ENCODE results near the gene ZNF616.

ZNF616 gene

DNA sequence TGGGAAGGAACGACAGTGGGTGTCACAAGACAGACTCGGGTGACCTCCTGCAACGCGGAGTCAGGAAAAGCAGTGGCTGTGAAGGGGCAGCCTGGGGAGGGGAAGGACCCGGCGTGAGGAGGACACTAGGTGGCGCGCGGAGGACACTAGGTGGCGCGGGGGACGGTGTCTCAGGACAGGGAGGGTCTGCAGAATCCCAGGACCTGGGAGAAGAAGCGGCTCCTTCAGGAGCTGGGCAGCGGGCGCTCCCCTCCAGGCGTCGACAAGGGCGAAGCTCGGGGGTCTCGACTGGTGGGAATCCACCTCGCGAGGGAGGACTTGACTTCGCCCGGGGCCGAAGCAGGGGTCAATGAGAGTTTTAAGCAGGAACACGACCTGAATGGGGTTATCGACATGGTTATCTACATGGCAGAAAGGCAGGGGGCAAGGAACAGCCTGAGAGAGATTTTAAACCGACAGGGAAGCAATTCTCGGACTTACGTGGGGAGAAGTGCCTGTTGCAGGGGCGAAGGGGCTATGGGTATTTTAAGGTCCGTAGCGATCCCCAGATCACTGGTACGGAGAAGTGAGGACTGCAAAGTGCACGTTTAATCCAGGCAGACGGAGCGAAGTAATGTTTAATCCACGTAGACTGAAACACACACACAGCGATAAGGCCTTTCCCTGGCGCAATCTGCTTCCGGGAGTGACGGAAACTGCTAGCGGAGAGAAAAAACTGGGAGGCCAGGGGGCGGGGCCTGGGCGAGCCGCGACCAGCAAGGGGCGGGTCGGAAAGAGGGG lies at the start of gene ZNF616:
ZNF616 (minus strand) TSS at position 687 of the 780 bp plus-strand sequence. CDS start 9,426 bp downstream, outside the sequence.
- DNase-seq (ENCODE audit: low spot score) = peak; percentile 97

DNA sequence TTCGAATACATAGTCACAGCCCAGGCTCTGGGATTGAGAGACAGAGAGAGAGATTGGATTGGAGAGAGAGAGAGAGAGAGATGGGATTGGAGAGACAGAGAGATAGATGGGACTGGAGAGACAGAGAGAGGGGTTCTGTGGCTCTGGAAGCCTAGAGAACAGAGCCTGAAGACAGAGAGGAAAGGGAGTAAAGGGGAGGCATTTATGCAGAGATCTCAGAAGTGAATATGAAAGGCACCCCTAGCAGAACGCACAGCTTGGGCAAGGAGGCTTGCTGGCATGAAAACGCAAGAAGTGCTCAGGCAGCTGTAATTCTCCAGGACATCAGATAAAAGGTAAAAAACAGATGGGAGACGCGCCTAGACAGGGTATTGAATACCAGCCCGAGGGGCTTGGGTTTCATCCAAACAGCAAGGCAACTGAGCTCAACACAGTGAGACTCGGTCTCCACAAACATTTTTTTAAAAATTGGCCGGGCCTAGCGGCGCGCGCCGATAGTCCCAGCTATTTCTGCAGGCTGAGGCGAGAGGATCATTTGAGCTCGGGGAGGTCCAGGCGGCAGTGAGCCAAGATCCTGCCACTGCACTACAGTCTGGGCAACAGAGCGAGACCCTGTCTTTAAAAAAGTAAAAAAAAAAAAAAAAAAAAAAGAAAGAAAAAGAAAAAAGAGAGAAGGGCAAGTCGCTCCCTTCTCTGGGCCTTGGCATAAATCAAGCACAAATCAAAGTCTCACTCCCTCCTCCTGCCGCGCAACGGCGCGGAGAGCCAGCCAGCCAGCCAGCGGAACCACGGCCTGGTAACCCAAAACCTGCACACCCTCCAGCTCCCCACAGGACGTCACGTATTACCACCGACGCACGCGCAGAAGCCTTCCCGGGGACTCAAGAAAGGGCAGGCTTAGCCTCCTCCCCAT lies 49.3 kb upstream of the ZNF616 start:
- DNase-seq (ENCODE audit: low spot score) = no peak

DNA sequence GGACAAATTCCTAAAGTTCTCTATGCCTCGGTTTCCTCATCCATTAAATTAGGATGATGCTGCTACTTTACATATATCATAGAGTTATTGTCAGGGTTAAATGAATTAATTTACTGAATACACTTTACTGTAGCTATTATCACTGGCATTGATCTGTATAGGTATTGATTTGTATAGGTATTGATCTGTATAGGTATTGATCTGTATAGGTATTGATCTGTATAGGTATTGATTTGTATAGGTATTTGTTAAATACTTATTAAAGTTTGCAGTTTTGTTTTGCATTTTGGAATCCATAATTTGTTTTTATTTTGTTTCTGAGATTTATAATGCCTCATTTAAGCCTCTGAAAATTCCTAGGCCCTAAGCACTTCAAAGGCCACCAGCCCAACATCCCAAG lies 47.7 kb upstream of the ZNF616 start:
- DNase-seq (ENCODE audit: low spot score) = no peak

DNA sequence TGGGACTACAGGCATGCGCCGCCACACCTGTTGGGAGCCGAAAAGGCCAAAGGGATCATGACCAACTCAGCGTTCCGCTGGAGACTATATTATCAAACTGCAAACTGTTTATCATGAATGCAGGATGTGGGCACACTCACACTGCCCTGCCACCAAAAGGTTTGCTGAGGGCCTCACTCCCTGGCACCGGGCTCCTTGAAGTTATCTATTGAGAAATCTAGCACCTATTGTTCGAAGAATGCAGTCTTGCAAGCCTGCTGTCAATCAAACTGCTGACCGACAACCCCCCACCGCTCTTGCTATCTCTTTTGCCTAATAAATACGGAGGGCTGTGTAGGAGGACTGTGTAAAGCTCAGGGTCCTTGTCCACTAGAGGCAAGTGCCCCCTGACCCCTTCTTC lies 36.8 kb upstream of the ZNF616 start:
- no peak for DNase-seq (ENCODE audit: low spot score)

DNA sequence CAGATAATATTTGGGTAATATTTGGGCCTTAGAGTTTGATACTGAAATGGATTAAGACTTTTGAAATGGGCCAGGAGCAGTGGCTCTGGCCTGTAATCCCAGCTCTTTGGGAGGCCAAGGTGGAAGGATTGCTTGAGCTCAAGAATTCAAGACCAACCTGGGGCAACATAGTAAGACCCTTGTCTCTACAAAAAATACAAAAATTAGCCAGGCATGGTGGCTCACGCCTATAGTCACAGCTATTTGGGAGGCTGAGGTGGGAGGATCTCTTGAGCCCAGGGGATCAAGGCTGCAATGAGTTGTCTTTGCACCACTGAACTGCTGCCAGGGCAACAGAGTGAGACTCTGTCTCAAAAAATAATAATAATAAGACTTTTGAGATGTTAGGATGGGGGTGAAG lies 32.6 kb upstream of the ZNF616 start:
- no peak for DNase-seq (ENCODE audit: low spot score)

DNA sequence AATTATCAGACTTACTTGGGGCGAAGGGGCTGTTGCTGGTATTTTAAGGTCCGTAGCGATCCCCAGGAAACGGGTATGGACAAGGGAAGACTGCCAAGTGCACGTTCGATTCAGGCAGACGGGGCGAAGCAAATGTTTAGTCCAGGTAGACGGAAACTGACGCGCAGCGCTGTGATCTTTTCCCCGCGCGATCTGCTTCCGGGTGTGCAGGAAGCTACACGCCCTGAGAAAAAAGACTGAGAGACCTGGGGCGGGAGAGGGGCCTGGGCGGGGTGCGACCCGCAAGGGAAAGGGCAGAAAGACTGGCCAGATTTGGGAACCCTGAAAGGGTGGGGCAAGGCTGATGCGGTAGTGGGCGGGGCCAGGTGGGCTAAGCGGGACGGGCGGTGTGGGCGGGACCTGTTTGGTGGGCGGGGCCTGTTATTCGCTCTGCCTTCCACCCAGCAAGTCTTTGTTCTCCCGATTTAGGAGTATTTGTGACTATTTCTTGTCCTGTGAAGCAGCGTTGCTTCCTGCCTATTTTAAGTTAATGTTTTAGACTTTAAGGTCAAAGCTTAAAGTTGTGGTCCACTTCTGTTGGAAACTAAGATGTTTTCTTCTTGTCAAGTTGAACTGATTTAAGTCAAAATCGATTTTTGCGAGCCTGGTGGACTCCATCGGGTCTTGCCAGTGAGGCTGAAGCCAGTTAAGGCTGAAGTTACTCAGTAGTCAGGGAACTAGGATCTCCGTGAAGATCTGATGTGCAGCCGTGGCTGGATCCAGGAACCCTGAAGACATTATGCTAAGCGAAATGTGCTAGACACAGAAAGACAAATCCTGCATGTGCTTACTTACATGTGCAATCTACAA lies 31.8 kb upstream of the ZNF616 start, which contains the start of gene ZNF836:
ZNF836 (minus strand) TSS at position 301 of the 849 bp plus-strand sequence. CDS start 3,549 bp downstream, outside the sequence.
- peak; percentile 73 for DNase-seq (ENCODE audit: low spot score)

DNA sequence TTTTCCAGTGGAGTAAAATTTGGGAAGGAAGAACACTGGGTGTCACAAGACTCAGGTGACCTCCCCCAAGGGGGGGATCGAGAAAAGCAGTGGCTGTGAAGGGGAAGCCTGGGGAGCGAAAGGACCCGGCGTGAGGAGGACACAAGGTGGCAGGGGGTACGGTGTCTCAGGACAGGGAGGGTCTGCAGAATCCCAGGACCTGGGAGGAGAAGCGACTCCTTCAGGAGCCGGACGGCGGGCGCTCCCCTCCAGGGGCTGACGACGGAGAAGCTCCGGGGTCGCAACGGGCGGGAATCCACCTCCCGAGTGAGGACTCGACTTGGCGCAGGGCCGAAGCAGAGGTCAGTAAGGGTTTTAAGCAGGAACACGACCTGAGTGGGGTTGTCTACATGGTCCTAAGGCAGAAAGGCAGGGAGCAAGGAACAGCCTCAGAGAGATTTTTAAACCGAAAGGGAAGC lies 31.2 kb upstream of the ZNF616 start:
- no peak for DNase-seq (ENCODE audit: low spot score)

DNA sequence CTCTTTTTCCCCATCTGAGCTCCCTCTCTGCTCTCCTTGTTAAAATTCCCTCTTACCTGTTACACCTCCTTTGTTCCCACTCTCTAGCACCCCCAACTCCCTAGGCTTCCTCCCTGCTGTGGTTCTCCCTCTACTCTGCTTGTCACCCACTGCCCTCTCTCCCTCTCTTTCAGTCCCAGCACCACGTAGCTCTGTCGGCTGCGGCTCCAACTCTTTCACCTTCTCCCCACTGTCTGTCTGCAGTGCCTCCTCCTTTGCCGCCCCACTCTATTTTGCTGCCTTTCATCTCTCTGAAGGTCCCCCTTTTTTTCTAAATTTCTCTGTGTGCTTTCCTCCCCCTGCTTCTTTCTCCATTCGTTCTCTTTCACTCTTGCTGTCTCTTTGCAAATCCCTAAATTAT lies 30.6 kb upstream of the ZNF616 start:
- DNase-seq (ENCODE audit: low spot score) = no peak

DNA sequence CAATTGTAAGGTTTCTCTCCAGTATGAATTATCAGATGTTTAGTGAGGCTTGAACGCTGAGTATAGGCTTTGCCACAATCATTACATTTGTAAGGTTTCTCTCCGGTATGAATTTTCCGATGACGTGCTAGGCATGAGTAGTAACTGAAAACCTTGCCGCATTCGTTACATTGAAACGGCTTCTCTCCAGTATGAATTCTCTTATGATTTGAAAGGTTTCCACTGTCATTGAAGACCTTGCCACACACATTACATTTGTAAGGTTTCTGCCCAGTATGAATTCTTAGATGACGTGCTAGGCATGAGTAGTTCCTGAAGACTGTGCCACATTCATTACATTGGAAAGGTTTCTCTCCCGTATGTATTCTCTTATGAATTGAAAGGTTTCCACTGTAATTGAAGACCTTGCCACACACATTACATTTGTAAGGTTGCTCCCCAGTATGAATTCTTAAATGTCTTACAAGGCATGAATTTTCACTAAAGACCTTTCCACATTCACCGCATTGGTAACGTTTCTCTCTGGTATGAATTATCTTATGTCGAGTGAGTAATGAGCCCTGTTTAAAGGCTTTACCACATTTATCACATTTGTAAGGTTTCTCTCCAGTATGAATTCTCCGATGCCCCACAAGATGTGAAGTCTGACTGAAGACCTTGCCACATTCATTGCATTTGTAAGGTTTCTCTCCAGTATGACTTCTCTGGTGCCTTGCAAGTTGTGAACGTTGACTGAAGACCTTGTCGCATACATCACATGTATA lies 16.0 kb upstream of the ZNF616 start:
- DNase-seq (ENCODE audit: low spot score) = no peak

DNA sequence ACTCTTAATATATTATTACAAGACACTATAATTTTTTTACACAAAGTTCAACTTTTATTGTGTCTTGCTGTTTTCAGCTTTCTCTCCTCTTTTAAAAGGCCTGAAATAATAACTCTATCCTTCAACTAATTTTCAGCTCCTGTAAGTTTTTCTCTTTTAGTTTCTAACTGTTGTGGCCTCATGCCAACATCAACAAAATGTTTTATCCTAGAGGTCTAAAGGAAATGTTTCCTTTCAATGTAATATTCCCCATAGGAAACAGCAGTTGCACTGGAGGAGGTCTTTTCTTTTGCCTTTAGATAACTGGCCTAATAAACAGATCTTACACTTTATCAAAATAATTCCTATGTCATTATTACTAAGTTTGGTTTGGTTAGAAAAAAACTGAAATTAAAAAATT lies 8.5 kb upstream of the ZNF616 start:
- no peak for DNase-seq (ENCODE audit: low spot score)

DNA sequence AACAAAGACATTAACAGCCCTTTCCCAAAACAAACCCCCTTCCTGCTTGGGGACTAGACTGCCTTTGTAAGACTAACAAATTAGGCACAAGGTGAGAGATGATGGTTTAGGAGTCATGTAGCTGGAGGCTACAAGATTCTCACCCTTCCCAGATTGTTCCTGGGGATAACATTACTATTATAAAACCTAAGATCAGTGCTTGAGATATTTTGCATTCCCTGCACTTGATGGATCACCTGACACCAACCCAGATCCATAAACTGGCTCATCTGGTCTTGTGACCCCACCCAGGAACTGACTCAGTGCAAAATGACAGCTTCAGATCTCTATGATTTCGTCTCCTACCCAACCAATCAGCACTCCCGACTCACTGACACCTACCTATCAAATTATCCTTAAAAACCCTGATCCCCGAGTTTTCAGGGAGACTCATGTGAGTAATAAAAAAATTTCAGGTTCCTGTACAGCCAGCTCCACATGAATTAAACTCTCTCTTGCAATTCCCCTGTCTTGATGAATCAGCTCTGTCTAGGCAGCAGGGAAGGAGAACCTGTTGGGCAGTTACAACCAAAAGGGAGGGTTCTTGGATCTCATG lies 2.4 kb upstream of the ZNF616 start:
- DNase-seq (ENCODE audit: low spot score) = no peak

DNA sequence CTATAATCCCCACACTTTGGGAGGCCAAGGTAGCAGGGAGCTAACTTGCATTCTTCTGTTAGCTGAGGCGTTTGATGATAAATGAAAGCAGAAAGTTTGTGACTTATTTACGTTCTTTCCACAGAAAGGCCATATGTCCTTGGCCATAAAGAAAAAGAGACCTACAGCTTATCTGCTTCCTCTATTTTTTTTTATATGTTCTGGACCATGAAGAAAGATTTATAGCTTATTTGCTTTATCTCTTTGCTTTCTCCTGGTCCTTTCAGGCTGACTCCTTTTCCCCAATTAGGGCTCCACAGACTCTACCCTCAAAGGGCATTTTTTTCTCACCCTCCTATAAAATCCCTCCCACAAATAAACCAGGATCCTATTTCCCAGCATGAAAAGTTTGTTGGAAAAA lies 1.5 kb upstream of the ZNF616 start:
- DNase-seq (ENCODE audit: low spot score) = no peak

DNA sequence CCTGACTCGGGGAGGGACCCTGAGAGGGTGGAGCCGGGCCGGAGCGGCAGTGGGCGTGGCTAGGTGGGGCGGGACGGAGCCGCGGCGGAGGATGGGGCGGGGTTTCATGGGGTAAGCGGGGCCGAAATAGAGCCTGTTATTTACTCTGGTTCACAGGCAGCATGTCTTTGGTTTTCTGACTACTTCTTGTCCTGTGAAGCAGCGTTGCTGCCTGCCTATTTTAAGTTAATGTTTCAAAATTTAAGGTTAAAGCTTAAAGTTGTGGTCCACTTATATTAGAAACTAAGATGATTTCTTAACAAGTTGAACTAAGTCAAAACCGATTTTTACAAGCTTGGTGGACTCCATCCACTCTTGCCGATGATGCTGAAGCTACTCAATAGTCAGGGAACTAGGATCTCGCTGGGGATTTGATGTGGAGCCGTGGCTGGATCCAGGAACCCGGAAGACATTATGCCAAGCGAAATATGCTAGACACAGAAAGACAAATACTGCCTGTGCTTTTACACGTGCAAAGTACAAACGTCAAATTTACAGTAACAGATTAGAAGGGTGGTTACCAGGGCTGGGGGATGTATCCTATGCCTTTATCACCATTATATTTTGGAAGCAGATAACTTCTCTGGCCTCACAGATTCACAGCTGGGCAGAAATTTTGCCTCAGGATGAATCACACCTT lies 433 bp upstream of the ZNF616 start:
- DNase-seq (ENCODE audit: low spot score) = no peak

DNA sequence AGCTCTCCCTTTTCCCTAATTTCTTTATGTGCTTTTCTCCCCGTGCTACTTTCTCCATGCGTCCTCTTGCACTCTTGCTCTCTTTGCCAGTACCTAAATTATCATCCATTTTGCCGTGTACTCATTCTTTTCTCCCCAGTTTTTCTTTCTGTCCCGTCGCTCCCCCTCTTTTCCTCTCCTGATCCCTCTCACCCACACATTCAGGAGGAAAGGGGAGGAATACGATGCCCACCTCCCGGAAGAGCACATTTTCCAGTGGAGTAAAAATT lies 821 bp downstream of the ZNF616 start:
- no peak for DNase-seq (ENCODE audit: low spot score)

DNA sequence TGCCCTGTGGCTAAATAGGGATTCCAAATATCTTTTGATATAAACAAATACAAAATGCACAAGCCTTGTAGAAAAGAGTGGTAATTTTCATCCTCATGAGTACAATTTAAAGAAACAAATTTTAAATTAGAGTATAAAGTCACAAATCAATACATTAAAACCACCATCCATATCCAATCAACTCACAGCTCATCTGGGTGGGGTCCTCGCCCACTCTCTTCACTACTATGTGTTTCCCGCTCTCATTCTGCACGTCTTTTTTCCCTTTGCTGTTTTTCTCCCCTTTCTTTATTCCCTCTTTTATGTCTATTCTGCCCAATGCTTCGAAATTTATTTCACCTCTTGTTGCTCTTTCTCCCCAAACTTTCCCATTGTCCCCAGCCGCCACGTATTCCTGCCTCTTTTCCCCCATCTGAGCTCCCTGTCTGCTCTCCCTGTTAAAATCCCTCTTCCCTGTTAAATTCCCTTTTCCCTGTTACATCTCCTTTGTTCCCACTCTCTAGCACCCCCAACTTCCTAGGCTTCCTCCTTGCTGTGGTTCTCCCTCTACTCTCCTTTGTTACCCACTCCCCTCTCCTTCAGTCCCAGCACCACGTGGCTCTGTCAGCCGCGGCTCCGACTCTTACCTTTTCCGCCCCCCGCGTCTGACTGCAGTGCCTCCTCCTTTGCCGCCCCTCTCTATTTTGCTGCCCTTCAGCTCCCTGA lies 1.3 kb downstream of the ZNF616 start:
- peak; percentile 50 for DNase-seq (ENCODE audit: low spot score)

DNA sequence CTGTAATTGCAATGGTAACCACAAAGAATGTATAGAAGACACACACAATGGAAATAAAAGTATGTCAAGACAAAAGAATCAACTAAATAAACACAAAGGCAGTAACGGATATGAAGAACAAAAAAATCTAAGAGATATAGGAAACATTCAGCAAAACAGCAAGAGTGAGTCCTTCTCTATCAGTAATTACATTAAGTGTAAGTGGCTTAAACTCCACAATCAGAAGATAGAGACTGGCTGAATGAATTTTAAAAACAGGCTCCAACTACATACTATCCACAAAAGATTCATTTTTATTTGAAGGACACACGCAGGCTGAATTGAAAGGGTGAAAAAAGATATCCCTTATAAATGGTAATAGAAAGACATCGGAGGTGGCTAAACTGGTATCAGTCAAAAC lies 19.5 kb downstream of the ZNF616 start:
- no peak for DNase-seq (ENCODE audit: low spot score)

DNA sequence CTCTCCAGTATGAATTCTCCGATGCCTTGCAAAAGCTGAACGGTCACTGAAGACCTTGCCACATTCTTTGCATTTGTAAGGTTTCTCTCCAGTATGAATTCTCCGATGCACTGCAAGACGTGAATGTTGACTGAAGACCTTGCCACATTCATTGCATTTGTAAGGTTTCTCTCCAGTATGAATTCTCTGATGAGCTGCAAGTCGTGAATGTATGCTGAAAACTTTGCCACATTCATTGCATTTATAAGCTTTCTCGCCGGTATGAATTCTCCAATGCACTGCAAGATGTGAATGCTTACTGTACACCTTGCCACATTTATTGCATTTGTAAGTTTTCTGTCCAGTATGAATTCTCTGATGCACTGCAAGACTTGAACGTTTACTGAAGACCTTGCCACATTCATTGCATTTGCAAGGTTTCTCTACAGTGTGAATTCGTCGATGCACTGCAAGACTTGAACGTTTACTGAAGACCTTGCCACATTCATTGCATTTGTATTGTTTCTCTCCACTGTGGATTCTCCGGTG lies 24.1 kb downstream of the ZNF616 start:
- no peak for DNase-seq (ENCODE audit: low spot score)

DNA sequence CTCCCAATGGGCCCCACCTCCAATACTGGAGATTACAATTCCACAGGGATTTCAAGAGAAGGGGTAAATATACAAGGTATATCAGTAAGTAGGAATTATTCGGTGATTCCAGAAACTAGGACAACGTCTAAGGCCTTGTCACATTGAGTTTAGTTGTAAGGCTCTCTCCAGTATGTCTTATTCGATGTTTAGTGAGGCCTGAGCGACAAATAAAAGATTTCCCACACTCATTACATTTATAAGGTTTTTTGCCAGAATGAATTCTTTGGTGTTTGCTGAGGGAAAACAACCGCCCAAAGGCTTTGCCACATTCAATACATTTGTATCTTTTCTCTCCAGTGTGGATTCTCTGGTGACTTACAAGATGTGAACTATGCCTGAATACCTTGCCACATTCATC lies 25.0 kb downstream of the ZNF616 start:
- no peak for DNase-seq (ENCODE audit: low spot score)

DNA sequence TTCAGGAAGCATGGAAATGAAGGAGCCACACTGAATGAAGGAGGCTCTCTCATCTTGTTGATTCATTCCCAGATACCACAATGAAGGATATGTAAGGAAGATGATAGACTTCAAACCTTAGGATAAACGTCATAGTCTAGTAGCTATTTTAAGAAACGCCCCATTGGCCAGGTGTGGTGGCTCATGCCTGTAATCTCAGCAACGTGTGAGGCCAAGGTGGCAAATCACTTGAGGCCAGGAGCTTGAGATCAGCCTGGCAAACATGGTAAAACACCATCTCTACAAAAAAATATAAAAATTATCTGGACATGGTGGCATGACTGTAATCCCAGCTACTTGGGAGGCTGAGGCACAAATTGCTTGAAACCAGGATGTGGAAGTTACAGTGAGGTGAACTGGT lies 27.1 kb downstream of the ZNF616 start:
- no peak for DNase-seq (ENCODE audit: low spot score)

DNA sequence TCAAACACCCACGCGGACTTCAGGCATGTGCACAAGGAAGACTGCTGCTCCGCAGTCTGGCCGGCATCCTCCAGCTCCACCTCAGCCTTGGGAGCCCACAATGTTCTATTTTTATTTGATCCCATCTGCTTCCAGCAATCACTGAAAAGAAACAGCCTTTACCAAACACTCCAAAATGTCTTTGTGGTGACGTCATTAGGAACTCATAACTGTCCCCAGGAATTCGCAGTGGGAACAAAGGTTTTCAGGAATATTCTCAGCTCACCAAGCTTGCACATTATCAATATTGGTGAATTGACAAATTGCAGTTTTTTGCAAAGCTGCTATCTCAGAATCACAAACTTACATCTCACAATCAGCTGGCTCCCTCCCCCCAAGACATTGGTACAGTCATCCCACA lies 29.0 kb downstream of the ZNF616 start:
- DNase-seq (ENCODE audit: low spot score) = no peak
